Endothelial cell of hepatic sinusoid (primary cell): ENCODE results near the gene SBNO2.
"Not testable (repeated sequence)": the region's sequence is repeated elsewhere in the genome, so short reads cannot be mapped to it uniquely, and the experiment has no call there.

Experiments
- in situ Hi-C: cut with HindIII; loops from 2 replicates; pipeline ENCODE4 v1.10.0; 2017; ENCODE audit warnings: low sequenced_read_pairs

Gene SBNO2

DNA sequence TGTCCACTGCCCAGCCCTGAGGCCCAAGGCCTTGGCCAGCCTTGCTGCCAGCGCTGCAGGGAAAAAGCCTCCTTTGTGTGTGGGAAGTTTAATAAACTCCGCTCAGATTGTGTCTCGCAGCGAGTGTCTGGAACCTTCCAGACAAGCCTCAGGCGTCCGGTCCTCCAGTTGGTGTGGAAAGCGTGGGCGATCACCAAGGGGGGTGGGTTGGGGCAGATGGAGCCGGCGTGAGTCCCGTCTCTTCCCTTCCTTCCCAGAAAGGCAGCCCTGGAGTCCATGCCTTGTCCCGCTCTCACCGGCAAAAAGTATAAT is 36.1 kb upstream of the SBNO2 start:
- in situ Hi-C loops = no loop called here

DNA sequence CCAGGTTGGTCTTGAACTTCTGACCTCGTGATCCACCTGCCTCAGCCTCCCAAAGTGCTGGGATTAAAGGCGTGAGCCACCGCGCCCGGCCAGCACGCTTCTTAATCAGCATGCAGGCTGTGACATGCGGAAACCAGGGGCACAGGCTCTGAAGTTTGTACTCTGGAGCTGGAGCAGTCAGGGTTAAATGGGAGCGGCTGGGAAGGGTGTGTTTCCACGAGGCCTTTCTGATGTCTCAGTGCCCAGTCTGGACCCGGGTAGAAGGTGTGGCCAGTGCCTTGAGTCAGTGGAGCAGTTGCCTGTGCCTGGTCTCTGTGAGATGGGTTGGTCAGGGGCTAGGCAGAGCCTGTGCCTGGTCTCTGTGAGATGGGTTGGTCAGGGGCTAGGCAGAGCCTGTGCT is 34.8 kb upstream of the SBNO2 start:
- in situ Hi-C loops = not testable (repeated sequence)

DNA sequence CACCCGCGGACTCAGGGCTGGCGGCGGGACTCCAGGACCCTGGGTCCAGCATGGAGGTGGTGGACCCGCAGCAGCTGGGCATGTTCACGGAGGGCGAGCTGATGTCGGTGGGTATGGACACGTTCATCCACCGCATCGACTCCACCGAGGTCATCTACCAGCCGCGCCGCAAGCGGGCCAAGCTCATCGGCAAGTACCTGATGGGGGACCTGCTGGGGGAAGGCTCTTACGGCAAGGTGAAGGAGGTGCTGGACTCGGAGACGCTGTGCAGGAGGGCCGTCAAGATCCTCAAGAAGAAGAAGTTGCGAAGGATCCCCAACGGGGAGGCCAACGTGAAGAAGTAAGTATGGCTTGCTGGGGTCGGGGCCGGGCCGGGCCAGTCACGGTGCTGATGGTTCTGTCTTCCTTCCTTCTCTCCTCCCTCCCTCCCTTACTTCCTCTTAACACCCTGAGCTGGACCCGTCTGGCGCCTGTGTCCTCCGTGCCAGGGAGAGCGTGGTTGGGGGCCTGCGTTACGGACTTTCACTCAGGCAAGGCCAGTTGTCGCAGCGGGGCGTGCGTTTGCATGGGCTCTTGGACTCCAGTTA is 32.9 kb upstream of the SBNO2 start:
- in situ Hi-C loops = no loop called here

DNA sequence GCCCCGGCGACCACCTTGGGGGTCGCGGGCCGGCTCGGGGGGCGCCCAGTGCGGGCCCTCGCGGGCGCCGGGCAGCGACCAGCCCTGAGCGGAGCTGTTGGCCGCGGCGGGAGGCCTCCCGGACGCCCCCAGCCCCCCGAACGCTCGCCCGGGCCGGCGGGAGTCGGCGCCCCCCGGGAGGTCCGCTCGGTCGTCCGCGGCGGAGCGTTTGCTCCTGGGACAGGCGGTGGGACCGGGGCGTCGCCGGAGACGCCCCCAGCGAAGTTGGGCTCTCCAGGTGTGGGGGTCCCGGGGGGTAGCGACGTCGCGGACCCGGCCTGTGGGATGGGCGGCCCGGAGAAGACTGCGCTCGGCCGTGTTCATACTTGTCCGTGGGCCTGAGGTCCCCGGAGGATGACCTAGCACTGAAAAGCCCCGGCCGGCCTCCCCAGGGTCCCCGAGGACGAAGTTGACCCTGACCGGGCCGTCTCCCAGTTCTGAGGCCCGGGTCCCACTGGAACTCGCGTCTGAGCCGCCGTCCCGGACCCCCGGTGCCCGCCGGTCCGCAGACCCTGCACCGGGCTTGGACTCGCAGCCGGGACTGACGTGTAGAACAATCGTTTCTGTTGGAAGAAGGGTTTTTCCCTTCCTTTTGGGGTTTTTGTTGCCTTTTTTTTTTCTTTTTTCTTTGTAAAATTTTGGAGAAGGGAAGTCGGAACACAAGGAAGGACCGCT is 32.2 kb upstream of the SBNO2 start:
- in situ Hi-C loops = no loop called here

DNA sequence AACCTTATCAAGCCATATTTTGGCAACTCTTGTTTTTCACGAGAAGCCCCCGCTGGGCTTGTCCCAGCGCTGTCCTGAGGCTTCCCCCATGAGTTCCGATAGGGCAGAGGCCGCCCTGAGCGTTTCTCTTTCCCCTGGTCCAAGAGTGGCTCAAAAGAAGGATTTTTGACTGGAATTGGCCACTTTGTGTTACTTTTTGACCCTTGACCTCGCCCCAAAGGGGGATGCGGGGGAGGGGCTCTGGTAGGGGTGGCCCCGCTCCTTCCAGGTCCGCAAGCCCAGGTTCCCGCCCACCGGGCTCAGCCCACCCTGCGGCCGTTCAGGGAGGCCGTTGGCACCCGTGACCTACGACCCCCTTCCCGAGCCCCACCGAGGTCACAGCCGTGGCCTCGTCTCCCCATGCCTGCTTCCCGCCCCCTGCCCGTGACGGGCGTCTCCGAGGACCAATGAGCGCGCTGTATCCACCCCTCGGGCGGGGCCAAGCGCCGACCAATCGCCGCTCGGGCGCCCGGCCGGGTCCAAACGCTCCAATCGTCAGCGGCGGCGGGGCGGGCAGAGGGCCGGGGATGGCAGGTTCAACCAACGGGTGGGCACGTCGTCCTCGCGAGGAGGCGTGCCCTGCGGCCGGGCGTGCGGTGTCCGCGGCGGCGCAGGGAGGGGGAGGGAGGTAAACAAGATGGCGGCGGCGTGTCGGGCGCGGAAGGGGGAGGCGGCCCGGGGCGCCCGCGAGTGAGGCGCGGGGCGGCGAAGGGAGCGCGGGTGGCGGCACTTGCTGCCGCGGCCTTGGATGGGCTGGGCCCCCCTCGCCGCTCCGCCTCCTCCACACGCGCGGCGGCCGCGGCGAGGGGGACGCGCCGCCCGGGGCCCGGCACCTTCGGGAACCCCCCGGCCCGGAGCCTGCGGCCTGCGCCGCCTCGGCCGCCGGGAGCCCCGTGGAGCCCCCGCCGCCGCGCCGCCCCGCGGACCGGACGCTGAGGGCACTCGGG is 31.3 kb upstream of the SBNO2 start, which contains the start of gene STK11:
Gene STK11 (plus strand): TSS at position 665 of the 986 bp plus-strand sequence. CDS start 1,136 bp downstream, outside the sequence.
- in situ Hi-C loops = no loop called here

DNA sequence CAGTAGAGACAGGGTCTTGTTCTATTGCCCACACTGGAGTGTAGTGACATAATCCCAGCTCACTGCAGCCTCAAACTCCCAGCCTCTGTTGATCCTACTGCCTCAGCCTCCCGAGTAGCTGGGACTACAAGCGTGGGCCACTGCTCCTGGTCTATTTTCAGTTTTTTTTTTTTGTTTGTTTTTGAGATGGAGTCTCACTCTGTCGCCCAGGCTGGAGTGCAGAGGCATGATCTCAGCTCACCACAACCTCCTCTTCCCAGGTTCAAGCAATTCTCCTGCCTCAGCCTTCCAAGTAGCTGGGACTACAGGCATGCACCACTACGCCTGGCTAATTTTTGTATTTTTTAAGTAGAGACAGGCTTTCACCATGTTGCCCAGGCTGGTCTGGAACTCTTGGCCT is 26.5 kb upstream of the SBNO2 start:
- in situ Hi-C loops = not testable (repeated sequence)

DNA sequence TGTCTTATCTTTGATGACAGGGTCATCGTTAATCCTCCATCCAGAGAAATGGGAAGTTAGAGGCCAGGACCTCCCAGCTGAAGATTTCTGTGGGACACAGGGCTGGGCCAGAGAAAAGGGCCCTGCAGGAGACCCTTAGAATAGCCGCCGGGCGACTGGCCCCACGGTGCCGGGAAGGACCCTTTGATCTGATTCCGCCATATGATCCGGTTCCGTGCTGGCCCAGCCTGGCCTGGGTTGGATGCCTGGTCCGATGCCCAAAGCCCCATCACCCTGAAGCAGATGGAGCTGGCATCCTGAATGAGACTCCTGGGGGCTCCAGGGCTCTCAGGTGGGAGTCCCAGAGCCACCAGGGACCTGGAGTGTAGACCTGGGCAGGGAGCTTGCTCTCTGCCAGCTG is 25.5 kb upstream of the SBNO2 start:
- in situ Hi-C loops = no loop called here

DNA sequence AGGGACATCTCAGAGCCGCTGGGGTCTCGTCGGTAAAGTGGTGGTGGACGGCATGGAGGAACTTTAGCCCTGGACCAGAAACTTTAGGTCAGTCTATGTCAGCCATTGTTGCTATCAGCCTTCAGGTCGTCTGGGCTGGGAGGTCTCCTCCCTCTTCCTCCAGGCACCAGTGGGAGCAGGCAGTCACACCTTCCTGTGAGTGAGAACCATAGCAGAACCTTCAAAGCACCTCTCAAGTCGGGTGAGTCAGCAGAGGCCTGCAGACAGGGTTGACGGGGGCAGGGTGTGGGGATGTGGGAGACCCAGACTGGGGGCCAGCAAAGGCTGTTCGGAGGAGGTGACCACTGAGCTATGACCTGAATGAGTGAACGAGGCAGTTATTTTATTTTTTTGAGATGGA is 15.4 kb upstream of the SBNO2 start:
- in situ Hi-C loops = no loop called here

DNA sequence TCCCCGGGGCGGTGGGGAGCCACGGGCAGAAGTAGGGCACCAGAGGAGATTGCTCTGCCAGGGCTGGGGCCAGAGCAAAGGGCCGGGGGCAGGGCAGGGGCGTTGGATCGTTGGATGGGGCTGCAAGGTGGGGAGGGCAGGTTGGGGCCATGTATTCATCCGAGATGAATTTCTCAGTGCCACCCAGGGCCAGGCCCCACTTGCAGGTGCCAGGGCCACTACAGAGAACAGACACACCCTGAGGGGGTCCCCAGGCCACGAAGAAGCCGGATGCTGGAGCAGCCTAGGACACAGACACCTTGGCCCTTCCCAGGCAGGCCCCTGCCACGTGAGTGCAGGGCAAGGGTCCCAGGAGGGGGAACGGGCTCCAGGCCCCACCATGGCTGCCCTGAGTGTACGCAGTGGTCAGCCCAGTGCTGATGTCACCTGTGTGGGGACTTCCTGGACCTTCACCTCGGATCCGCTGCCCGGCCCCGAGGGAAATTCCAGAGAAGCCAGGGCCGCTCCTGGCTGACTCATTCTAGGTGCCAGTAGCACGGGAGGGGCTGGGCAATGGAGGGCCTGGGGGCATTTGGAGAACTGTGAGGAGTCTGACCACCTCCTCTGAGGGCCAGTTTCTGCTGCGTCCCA is 9.6 kb upstream of the SBNO2 start:
- in situ Hi-C loops = no loop called here

DNA sequence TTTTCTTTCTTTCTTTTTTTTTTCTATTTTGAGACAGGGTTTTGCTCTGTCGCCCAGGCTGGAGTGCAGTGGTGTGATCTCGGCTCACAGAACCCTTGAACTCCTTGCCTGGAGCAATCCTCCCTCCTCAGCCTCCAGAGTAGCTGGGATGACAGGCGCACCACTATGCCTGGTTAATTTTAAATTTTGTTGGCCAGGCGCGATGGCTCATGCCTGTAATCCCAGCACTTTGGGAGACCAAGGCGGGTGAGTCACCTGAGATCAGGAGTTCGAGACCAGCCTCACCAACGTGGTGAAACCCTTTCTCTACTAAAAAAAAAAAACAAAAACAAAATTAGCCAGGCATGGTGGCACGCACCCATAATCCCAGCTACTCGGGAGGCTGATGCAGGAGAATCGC is 8.7 kb upstream of the SBNO2 start:
- in situ Hi-C loops = no loop called here

DNA sequence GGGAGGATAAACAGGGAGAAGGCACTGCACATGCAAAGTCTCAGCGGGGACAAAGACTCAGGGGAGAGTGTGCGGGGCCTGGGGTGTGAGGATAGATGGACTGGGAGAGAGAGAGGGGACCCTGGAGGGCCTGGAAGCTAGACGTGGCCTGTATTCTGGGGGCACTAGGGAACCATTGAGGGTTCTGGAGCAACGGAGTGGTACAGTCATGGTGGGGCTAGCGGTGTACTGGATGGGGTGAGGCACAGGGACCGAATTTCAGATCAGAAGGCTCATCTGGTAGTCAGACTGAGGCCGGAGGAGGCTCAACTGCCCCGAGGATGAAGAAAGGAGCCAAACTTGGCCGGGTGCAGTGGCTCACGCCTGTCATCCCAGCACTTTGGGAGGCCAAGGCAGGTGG is 8.0 kb upstream of the SBNO2 start:
- in situ Hi-C loops = no loop called here

DNA sequence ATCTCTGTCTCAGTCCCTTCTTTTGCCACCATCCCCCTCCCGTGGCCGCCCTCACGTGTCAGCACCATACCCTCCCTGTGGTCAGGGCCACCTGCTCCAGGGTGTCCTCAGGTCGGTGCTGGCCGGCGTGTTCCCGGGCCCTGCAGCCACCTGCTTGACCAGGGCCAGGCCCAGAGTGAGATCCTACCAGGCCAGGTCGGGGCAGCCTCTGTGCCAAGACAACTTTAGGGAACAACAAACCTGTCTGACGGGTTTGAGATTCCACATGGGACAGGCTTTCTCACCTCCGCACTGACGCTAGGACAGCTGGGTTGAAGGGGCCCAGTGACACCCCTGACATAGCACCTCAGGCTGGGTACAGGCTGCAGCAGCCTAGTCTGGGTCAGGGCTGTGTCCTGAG is 7.5 kb upstream of the SBNO2 start:
- in situ Hi-C loops = no loop called here

DNA sequence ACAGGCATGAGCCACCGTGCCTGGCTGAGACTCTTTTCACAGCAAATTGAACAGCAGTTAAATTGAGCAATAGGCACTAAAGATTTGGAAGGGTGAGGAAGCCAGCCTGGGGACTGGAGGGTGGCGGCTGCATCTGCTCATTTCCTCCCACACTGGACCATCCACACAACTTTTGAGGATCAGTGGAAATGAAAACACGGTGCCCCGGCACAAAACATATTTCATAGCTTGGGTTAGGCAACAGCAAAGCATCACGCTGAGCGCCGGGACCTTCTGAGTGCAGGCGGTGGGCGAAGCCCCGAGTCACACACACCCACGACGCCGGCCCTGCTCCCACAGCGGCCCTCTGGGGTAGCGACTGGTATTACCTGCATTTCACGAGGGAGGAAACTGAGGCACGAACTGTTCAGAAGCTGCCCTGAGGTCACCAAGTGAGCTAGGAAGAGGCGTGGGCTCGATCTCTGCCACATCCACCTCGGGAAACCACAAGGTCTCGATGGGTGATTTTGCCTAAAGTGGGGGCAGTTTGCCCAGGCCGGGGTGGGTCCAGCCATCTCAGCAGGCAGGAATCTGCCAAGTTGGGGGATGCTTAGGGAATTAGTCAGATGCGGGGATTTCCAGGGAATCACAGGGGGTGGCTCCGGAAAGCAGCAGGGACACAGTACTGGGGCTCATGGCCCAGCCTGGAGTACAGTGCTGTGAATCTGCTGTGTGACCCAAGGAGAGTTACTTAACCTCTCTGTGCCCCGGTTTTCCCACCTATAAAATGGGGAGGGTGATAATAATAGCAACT is 3.5 kb upstream of the SBNO2 start:
- in situ Hi-C loops = no loop called here

DNA sequence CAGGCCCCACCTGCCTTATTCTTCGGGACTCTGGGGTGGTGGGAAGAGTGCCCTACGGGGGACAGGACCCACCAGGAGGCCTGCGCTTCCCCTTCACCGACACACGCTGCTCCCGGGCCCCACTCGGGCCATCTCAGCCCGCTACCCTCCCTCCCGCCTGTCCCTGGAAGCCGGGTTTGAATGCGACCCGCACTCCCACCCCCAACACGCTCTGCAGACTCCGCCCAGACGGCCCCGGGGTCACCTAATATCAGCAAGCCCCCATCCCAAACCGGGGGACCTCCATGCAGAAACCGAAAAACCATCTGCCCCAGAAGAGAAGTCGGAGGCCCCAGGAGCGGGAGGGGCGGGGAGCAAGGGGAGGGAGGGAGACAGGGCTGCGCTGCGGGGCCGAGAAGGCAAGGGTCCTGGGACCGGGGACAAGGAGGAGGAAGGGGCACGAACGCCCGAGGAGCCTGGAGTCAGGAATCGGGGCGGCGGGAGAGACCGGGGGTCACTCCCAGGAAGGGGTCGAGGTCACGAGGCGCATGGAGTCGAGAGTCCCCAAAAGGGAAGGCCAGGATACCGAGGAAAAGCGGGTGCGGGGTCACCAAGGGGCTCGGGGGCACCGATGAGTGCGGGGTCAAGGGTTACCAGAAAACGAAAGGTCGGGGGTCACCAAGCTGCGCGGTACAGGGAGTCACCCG is 766 bp downstream of the SBNO2 start:
- in situ Hi-C loops = no loop called here

DNA sequence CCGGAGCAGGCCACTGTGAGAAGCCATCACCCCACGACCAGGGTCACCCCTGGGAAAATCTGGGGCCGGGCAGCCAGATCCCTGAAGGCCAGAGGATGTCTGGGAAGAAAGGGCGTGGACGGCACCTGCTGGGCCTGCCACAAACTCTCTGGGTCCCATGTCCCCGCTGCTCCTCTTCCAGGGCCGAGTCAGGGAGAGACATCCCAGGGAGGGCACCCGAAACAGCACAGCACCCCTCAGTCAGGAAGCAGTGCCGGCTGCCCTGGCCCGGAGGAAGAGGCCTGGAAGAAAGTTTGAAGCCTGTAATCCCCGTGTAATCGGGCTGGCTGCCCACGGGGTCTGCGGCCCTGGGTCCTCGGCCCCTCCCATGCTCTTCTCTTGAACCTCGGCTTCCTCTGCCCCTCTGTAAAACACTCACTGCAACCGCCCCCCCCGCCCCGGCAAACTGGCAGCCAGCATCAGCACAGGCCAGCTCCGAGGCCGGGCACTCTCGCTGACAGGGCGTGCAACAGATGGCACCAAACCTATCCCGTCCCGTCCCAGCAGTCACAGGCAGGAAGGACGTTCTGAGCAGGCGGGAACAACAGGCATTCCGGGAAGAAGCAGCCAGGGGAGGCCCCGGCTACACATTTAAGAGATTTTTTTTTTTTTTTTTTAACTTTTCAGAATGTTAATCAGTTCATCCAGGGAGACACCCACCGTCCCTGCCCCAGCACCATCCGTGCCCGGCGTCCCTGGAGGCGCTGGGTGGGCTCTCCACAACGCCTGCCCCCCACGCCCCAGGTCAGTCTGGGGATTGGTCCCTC is 1.5 kb downstream of the SBNO2 start:
- in situ Hi-C loops = no loop called here

DNA sequence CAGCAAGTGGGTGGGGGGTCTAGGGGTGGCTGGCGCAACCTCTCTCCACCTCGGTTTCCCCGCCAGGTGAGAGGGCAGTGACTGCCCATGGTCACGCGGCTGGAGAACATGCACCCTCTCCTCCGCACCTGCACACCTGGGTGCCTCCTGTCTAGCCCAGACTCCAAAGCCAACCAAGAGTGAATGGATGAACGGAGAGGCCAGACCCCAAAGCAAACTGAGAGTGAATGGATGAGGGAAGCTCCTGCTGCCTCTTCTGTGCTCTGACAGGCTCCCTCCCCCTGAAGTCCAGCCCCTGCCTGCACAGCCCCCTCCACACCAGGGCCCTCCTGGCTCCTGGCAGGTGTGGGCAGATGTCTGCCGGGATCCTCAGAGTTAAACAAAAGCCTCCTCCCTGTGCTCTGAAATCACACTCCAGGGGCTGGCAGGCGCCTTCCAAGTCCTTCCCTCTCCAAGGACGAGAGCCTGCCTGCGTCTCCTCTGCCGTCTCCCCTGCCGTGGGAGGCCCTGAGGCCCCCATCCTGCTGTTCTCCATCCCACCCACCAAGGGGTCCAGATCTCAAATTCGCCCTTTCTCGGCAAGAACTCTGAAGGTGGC is 2.2 kb downstream of the SBNO2 start:
- in situ Hi-C loops = no loop called here

DNA sequence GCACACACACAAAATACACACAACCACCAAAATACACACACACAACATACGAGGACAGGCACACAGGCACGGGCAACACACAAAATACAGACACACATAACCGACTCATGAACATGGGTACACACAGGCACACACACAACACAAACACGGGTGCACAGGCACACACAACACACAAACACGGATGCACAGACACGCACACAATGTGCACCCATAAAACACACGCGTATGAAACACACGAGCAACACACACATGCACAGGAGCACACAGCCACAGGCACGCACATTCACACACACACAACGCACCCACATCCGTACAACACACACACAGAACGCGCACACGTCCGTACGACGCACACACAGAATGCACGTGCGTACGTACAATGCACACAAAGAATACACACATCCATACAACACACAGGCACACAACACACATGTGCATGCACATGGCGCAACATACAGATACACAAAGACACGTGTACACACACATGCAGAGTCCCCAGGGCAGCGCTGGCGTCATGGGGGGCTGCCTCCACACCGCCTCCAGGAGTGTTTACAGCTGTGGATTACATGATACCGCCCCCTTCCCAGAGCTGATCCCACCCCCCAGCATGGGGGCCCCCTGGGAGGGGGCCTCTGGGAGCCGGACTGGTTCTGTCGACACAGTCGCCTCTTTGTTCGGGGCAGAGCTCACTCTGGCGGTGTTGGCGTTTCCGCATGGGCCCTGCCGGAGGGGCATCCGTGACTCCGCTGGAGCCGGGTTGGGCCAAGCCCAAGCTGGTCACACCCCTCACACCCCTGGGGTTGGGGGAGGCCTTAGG is 2.9 kb downstream of the SBNO2 start:
- in situ Hi-C loops = no loop called here
